Measurements from ENCODE around the gene MAD2L2. TPM values are rescaled to one million over a fixed set of nuclear protein-coding genes. Genes with fewer than 3 reads are reported as not detected.
A peak's percentile ranks its signal among the peaks of the same experiment; 100 is the strongest.

MAD2L2 gene
- total RNA-seq, 1 donor from 2014 or later = 30.0 TPM

GRCh38 chr1:11720525-11720924 is 39.6 kb upstream of the MAD2L2 start:
- no peak for DNase-seq (ENCODE audit: extremely low spot score in 2 of 2)
- Histone ChIP-seq H3K9me3 (no peaks in the 10 kb centered on the region), H3K4me3 (no peak overlapping the region), H3K27ac (no peak overlapping the region), H3K4me1 (peaks cover 12% of the 10 kb centered on the region), H3K36me3 (no peaks in the 10 kb centered on the region), H3K27me3 (no peaks in the 10 kb centered on the region)
- intact Hi-C loops (cut with DNase I) = loop anchor here (5.0 kb wide), 1 partner anchor 68 kb away; the partner anchor contains the start of genes FBXO2 and FBXO44
- no peak for TF ChIP-seq POLR2AphosphoS5 (IDR thresholded peaks at IDR 0.05; ENCODE audit: insufficient read depth in 1 of 2, low read depth in 1 of 2)
- TF ChIP-seq POLR2A (IDR thresholded peaks at IDR 0.05) = no peak
- no peak for TF ChIP-seq CTCF (IDR thresholded peaks at IDR 0.05)

- Histone ChIP-seq H3K36me3 (no peaks in the 10 kb centered on the region), H3K4me1 (peaks cover 12% of the 10 kb centered on the region), H3K27ac (no peak overlapping the region), H3K4me3 (peak overlapping the region in 1 of 2 donors; percentile 34), H3K27me3 (no peaks in the 10 kb centered on the region), H3K9me3 (no peaks in the 10 kb centered on the region)
- no peak for DNase-seq (ENCODE audit: extremely low spot score in 2 of 2)
- intact Hi-C loops (cut with DNase I) = loop anchor here (5.0 kb wide), 1 partner anchor 68 kb away; the partner anchor contains the start of genes FBXO2 and FBXO44
- TF ChIP-seq CTCF (IDR thresholded peaks at IDR 0.05) = no peak
- no peak for TF ChIP-seq POLR2AphosphoS5 (IDR thresholded peaks at IDR 0.05; ENCODE audit: insufficient read depth in 1 of 2, low read depth in 1 of 2)
- no peak for TF ChIP-seq POLR2A (IDR thresholded peaks at IDR 0.05)
Measured at GRCh38 chr1:11720033-11720376, 39.1 kb upstream of the MAD2L2 start.

GRCh38 chr1:11719313-11720032 is 38.5 kb upstream of the MAD2L2 start:
- no peak for DNase-seq (ENCODE audit: extremely low spot score in 2 of 2)
- intact Hi-C loops (cut with DNase I) = loop anchor here (5.0 kb wide), 1 partner anchor 67 kb away; the partner anchor contains the start of genes FBXO2 and FBXO44
- peak overlapping the region; percentile 7 for H3K27ac ChIP-seq
- TF ChIP-seq POLR2AphosphoS5 (IDR thresholded peaks at IDR 0.05; ENCODE audit: insufficient read depth in 1 of 2, low read depth in 1 of 2) (peak in 1 of 2 donors; percentile 42), POLR2A (IDR thresholded peaks at IDR 0.05) (no peak), CTCF (IDR thresholded peaks at IDR 0.05) (peak; percentile 85 to 93 (median 92))
- no peaks in the 10 kb centered on the region for H3K36me3 ChIP-seq
- peaks cover 12% of the 10 kb centered on the region for H3K4me1 ChIP-seq
- H3K27me3 ChIP-seq = no peaks in the 10 kb centered on the region
- peak overlapping the region; percentile 34 to 45 for H3K4me3 ChIP-seq
- H3K9me3 ChIP-seq = no peaks in the 10 kb centered on the region

- Histone ChIP-seq H3K27me3 (no peaks in the 10 kb centered on the region), H3K36me3 (no peaks in the 10 kb centered on the region), H3K4me3 (no peak overlapping the region), H3K4me1 (peaks cover 11% of the 10 kb centered on the region), H3K9me3 (no peaks in the 10 kb centered on the region), H3K27ac (no peak overlapping the region)
- TF ChIP-seq CTCF (IDR thresholded peaks at IDR 0.05) (no peak), POLR2AphosphoS5 (IDR thresholded peaks at IDR 0.05; ENCODE audit: insufficient read depth in 1 of 2, low read depth in 1 of 2) (no peak), POLR2A (IDR thresholded peaks at IDR 0.05) (no peak)
- intact Hi-C loops (cut with DNase I) = loop anchor here (2.0 kb wide), 1 partner anchor 22 kb away; no protein-coding TSS in a partner anchor
- DNase-seq (ENCODE audit: extremely low spot score in 2 of 2) = no peak
Measured at GRCh38 chr1:11714831-11715575, 34.1 kb upstream of the MAD2L2 start.

Data from vagina (tissue), 2 donors.